ENCODE results near the gene HHAT.

The HHAT gene

GRCh38 chr1:210328746-210329503 is at the start of gene HHAT:
Gene HHAT, plus strand, starts transcription at chr1:210328902. Its CDS starts 20,074 bp downstream, at chr1:210348976.
- Mint-ChIP-seq H3K27me3 (no peaks in the 10 kb centered on the region), H3K27ac (peak within 1 kb of the TSS; percentile 91), H3K4me1 (peaks cover 33% of the 10 kb centered on the region), H3K36me3 (peaks cover 2% of the 10 kb centered on the region), H3K9me3 (peaks cover 4% of the 10 kb centered on the region), H3K4me3 (peak within 1 kb of the TSS; percentile 94)
- DNase-seq (ENCODE audit: low spot score in 2 of 2) (peak; percentile 50 to 67), ATAC-seq (ENCODE audit: low read depth) (peak; percentile 72)

- Mint-ChIP-seq H3K4me3 (no peak overlapping the region), H3K27me3 (peaks cover 20% of the 10 kb centered on the region), H3K9me3 (peaks cover 5% of the 10 kb centered on the region), H3K36me3 (no peaks in the 10 kb centered on the region), H3K4me1 (no peaks in the 10 kb centered on the region), H3K27ac (no peak overlapping the region)
- DNase-seq (ENCODE audit: low spot score in 2 of 2) (no peak), ATAC-seq (ENCODE audit: low read depth) (no peak)
Measured at GRCh38 chr1:210280221-210280620, 48.5 kb upstream of the HHAT start.

- Mint-ChIP-seq H3K9me3 (no peaks in the 10 kb centered on the region), H3K4me1 (peaks cover 6% of the 10 kb centered on the region), H3K4me3 (no peak overlapping the region), H3K27ac (no peak overlapping the region), H3K36me3 (no peaks in the 10 kb centered on the region), H3K27me3 (peaks cover 30% of the 10 kb centered on the region)
- no peak for DNase-seq (ENCODE audit: low spot score in 2 of 2)
- ATAC-seq (ENCODE audit: low read depth) = no peak
Measured at GRCh38 chr1:210288116-210288515, 40.6 kb upstream of the HHAT start.

- Mint-ChIP-seq H3K27me3 (peaks cover 23% of the 10 kb centered on the region), H3K4me1 (peaks cover 6% of the 10 kb centered on the region), H3K36me3 (no peaks in the 10 kb centered on the region), H3K9me3 (no peaks in the 10 kb centered on the region), H3K27ac (no peak overlapping the region), H3K4me3 (no peak overlapping the region)
- DNase-seq (ENCODE audit: low spot score in 2 of 2) (no peak), ATAC-seq (ENCODE audit: low read depth) (no peak)
Measured at GRCh38 chr1:210289248-210289647, 39.5 kb upstream of the HHAT start.

GRCh38 chr1:210291081-210291764 is 37.5 kb upstream of the HHAT start:
- no peak for ATAC-seq (ENCODE audit: low read depth)
- H3K27me3 Mint-ChIP-seq = peaks cover 28% of the 10 kb centered on the region
- H3K9me3 Mint-ChIP-seq = no peaks in the 10 kb centered on the region
- H3K27ac Mint-ChIP-seq = no peak overlapping the region
- no peak overlapping the region for H3K4me3 Mint-ChIP-seq
- DNase-seq (ENCODE audit: low spot score in 2 of 2) = no peak
- H3K36me3 Mint-ChIP-seq = no peaks in the 10 kb centered on the region
- peaks cover 6% of the 10 kb centered on the region for H3K4me1 Mint-ChIP-seq

- no peak for ATAC-seq (ENCODE audit: low read depth)
- no peak overlapping the region for H3K27ac Mint-ChIP-seq
Measured at GRCh38 chr1:210291786-210292230, 36.9 kb upstream of the HHAT start.

GRCh38 chr1:210292231-210292871 is 36.4 kb upstream of the HHAT start:
- H3K27ac Mint-ChIP-seq = no peak overlapping the region
- peak overlapping the region; percentile 63 for H3K4me3 Mint-ChIP-seq
- no peaks in the 10 kb centered on the region for H3K36me3 Mint-ChIP-seq
- H3K9me3 Mint-ChIP-seq = no peaks in the 10 kb centered on the region
- H3K27me3 Mint-ChIP-seq = peaks cover 27% of the 10 kb centered on the region
- peak; percentile 20 to 21 for DNase-seq (ENCODE audit: low spot score in 2 of 2)
- peak; percentile 73 for ATAC-seq (ENCODE audit: low read depth)
- H3K4me1 Mint-ChIP-seq = peaks cover 6% of the 10 kb centered on the region

More at GRCh38 chr1:210291786-210292230, 36.9 kb upstream of the HHAT start:
- Mint-ChIP-seq H3K4me1 (peaks cover 6% of the 10 kb centered on the region), H3K9me3 (no peaks in the 10 kb centered on the region), H3K4me3 (no peak overlapping the region), H3K27me3 (peaks cover 28% of the 10 kb centered on the region), H3K36me3 (no peaks in the 10 kb centered on the region)
- no peak for DNase-seq (ENCODE audit: low spot score in 2 of 2)

- ATAC-seq (ENCODE audit: low read depth) = no peak
- no peak overlapping the region for H3K4me3 Mint-ChIP-seq
Measured at GRCh38 chr1:210293171-210293607, 35.5 kb upstream of the HHAT start.

GRCh38 chr1:210294999-210295745 is 33.5 kb upstream of the HHAT start:
- Mint-ChIP-seq H3K36me3 (no peaks in the 10 kb centered on the region), H3K9me3 (no peaks in the 10 kb centered on the region), H3K4me3 (no peak overlapping the region), H3K4me1 (peaks cover 3% of the 10 kb centered on the region), H3K27me3 (peaks cover 17% of the 10 kb centered on the region), H3K27ac (no peak overlapping the region)
- DNase-seq (ENCODE audit: low spot score in 2 of 2) = no peak
- no peak for ATAC-seq (ENCODE audit: low read depth)

More at GRCh38 chr1:210293171-210293607, 35.5 kb upstream of the HHAT start:
- H3K27ac Mint-ChIP-seq = no peak overlapping the region
- no peaks in the 10 kb centered on the region for H3K9me3 Mint-ChIP-seq
- no peak for DNase-seq (ENCODE audit: low spot score in 2 of 2)
- H3K4me1 Mint-ChIP-seq = peaks cover 3% of the 10 kb centered on the region
- peaks cover 22% of the 10 kb centered on the region for H3K27me3 Mint-ChIP-seq
- no peaks in the 10 kb centered on the region for H3K36me3 Mint-ChIP-seq

- H3K9me3 Mint-ChIP-seq = no peaks in the 10 kb centered on the region
- no peaks in the 10 kb centered on the region for H3K36me3 Mint-ChIP-seq
- no peak overlapping the region for H3K27ac Mint-ChIP-seq
- no peak overlapping the region for H3K4me3 Mint-ChIP-seq
- H3K27me3 Mint-ChIP-seq = peaks cover 19% of the 10 kb centered on the region
- no peak for ATAC-seq (ENCODE audit: low read depth)
- peaks cover 3% of the 10 kb centered on the region for H3K4me1 Mint-ChIP-seq
- no peak for DNase-seq (ENCODE audit: low spot score in 2 of 2)
Measured at GRCh38 chr1:210296682-210297081, 32.0 kb upstream of the HHAT start.

GRCh38 chr1:210298296-210298695 is 30.4 kb upstream of the HHAT start:
- H3K4me3 Mint-ChIP-seq = no peak overlapping the region
- ATAC-seq (ENCODE audit: low read depth) = no peak
- no peaks in the 10 kb centered on the region for H3K9me3 Mint-ChIP-seq
- DNase-seq (ENCODE audit: low spot score in 2 of 2) = no peak
- no peaks in the 10 kb centered on the region for H3K4me1 Mint-ChIP-seq
- no peak overlapping the region for H3K27ac Mint-ChIP-seq
- H3K36me3 Mint-ChIP-seq = no peaks in the 10 kb centered on the region
- peaks cover 15% of the 10 kb centered on the region for H3K27me3 Mint-ChIP-seq

GRCh38 chr1:210298936-210299335 is 29.8 kb upstream of the HHAT start:
- Mint-ChIP-seq H3K4me1 (no peaks in the 10 kb centered on the region), H3K9me3 (no peaks in the 10 kb centered on the region), H3K36me3 (no peaks in the 10 kb centered on the region), H3K4me3 (no peak overlapping the region), H3K27ac (no peak overlapping the region), H3K27me3 (peaks cover 16% of the 10 kb centered on the region)
- DNase-seq (ENCODE audit: low spot score in 2 of 2) (no peak), ATAC-seq (ENCODE audit: low read depth) (no peak)

GRCh38 chr1:210299501-210299900 is 29.2 kb upstream of the HHAT start:
- H3K36me3 Mint-ChIP-seq = no peaks in the 10 kb centered on the region
- H3K4me1 Mint-ChIP-seq = no peaks in the 10 kb centered on the region
- no peaks in the 10 kb centered on the region for H3K9me3 Mint-ChIP-seq
- no peak overlapping the region for H3K27ac Mint-ChIP-seq
- ATAC-seq (ENCODE audit: low read depth) (no peak), DNase-seq (ENCODE audit: low spot score in 2 of 2) (no peak)
- no peak overlapping the region for H3K4me3 Mint-ChIP-seq
- H3K27me3 Mint-ChIP-seq = peaks cover 16% of the 10 kb centered on the region

Data from memory B cell (primary cell).